LNCAP (cell line): ENCODE results near the gene ZNF804A.

ENCODE experiments used
- TF ChIP-seq, protein P1 (sequence below): fragments of 450-650 bp; IDR thresholded peaks from 2 replicates; pipeline ENCODE4 v1.5.1; 2017; ENCODE audit warnings: mild to moderate bottlenecking

Gene ZNF804A

DNA sequence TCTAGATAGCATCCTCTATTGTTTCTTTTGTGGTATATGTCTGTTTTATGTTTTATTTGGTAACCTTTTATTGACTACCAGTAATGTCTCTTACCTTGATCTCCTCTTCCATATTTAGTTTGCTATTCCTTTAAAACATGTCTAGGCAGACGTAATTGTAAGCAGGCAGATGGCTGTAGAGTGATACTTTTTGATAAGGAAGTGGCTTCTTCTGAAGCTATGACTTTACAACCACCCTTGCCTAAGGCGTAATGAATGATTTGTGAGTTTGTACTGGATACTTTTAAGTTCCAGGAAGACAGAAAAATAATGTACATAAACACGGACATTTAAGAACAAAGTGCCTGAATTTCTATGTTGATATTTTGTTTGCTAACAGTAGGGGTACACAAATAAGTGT lies 85.6 kb downstream of the ZNF804A start:
- TF ChIP-seq, protein P1, sequence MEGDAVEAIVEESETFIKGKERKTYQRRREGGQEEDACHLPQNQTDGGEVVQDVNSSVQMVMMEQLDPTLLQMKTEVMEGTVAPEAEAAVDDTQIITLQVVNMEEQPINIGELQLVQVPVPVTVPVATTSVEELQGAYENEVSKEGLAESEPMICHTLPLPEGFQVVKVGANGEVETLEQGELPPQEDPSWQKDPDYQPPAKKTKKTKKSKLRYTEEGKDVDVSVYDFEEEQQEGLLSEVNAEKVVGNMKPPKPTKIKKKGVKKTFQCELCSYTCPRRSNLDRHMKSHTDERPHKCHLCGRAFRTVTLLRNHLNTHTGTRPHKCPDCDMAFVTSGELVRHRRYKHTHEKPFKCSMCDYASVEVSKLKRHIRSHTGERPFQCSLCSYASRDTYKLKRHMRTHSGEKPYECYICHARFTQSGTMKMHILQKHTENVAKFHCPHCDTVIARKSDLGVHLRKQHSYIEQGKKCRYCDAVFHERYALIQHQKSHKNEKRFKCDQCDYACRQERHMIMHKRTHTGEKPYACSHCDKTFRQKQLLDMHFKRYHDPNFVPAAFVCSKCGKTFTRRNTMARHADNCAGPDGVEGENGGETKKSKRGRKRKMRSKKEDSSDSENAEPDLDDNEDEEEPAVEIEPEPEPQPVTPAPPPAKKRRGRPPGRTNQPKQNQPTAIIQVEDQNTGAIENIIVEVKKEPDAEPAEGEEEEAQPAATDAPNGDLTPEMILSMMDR = no peak

- TF ChIP-seq, protein P1 = no peak
Observed at GRCh38 chr2:184685999-184686841, 87.9 kb downstream of the ZNF804A start.

DNA sequence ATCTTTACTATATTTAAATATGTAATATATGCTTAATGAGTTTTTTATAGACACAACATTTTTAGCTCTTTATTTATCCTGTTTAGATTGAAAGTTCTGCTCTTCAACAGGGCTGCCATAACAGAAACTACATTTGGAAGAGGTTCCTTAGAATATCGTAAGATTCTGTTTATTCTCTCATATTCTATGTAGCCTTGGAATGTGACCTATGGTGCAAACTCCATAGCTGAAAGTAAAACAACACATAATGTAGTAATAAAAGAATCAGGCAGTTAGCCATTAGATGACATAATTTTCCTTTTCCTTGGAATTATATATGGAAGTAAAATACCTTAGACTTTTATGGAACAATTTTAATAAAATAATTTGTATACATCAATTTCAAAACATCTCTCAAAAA lies 91.3 kb downstream of the ZNF804A start:
- TF ChIP-seq, protein P1 = no peak

- TF ChIP-seq, protein P1 = no peak
Observed at GRCh38 chr2:184692141-184692734, 93.9 kb downstream of the ZNF804A start.

GRCh38 chr2:184696644-184697043 lies 98.3 kb downstream of the ZNF804A start:
- TF ChIP-seq, protein P1 = no peak

GRCh38 chr2:184698476-184698875 lies 100.1 kb downstream of the ZNF804A start:
- TF ChIP-seq, protein P1 = no peak

- TF ChIP-seq, protein P1 = no peak
Observed at GRCh38 chr2:184721881-184722280, 123.6 kb downstream of the ZNF804A start.
